ENCODE data around the gene SLC35D1. TPM values are rescaled to one million over a fixed set of nuclear protein-coding genes. Genes with fewer than 3 reads are reported as not detected.

The SLC35D1 gene
- total and polyA plus RNA-seq, 2 donors (not counting 1 experiment from before 2014, with no cell fraction given): 4.0 to 16.8 TPM

GRCh38 chr1:67009792-67010191 lies 44.2 kb downstream of the SLC35D1 start:
- H3K9me3 Mint-ChIP-seq (ENCODE audit: insufficient read depth): no peaks in the 10 kb centered on the region

GRCh38 chr1:67005068-67005467 lies 48.9 kb downstream of the SLC35D1 start:
- H3K36me3 ChIP-seq (replicated peaks in 1 of 2; ENCODE audit: control extremely low read depth in 1 of 2, control insufficient read depth in 1 of 2, extremely low read depth in 1 of 2, insufficient read depth in 2 of 2, low read length in 1 of 2): peaks cover 2 to 55% of the 10 kb centered on the region in 2 experiments
- ChIA-PET POLR2A (no interaction called here), CTCF (interaction anchor here (1.0 to 6.8 kb wide), 2 partner anchors 9 to 144 kb away, joined by 5 to 58 read pairs; no protein-coding TSS in a partner anchor)
- ATAC-seq (ENCODE audit: low read depth) (no peak), DNase-seq (no peak)
- H4K20me1 ChIP-seq (ENCODE audit: control insufficient read depth, insufficient read depth, low read length, poor library complexity, severe bottlenecking): no peaks in the 10 kb centered on the region
- WGBS (ENCODE audit: insufficient coverage): 86% methylated on average over 8 of the region's 8 CpGs
- Mint-ChIP-seq H3K27ac (no peak overlapping the region), H3K27me3 (no peaks in the 10 kb centered on the region), H3K4me3 (no peak overlapping the region), H3K4me1 (peaks cover 6% of the 10 kb centered on the region), H3K9me3 (ENCODE audit: insufficient read depth) (no peaks in the 10 kb centered on the region)
- intact Hi-C loops (cut with micrococcal nuclease): no loop called here
- no peak overlapping the region for H3K4me2 ChIP-seq (replicated peaks; ENCODE audit: low read depth, low read length, poor library complexity, severe bottlenecking)
- no peak for TF ChIP-seq CTCF (IDR thresholded peaks at IDR 0.05)
- TF ChIP-seq EZH2 (IDR thresholded peaks at IDR 0.05; ENCODE audit: borderline replicate concordance, insufficient read depth, low read depth, low read length, poor library complexity, severe bottlenecking): no peak
- no peak overlapping the region for H3K27ac ChIP-seq (ENCODE audit: low read length in 2 of 2)
- no peaks in the 10 kb centered on the region for H3K27me3 ChIP-seq (replicated peaks in 1 of 4; ENCODE audit: control extremely low read depth in 1 of 4, control insufficient read depth in 3 of 4, insufficient read depth in 4 of 4, low read length in 3 of 4)
- H3K9ac ChIP-seq (ENCODE audit: low read length): no peak overlapping the region
- H3K9me3 ChIP-seq (ENCODE audit: control extremely low read depth in 1 of 3, control insufficient read depth in 2 of 3, insufficient read depth in 1 of 3, low read length in 2 of 3): no peaks in the 10 kb centered on the region
- no peaks in the 10 kb centered on the region for H3K4me1 ChIP-seq (ENCODE audit: control insufficient read depth in 2 of 2, insufficient read depth in 2 of 2, low read length in 2 of 2)
- H3K4me3 ChIP-seq (ENCODE audit: control extremely low read depth in 1 of 5, extremely low read depth in 1 of 5, insufficient read depth in 1 of 5, low read depth in 2 of 5, low read length in 4 of 5): no peak overlapping the region
- no peaks in the 10 kb centered on the region for H3K79me2 ChIP-seq (ENCODE audit: control insufficient read depth, insufficient read depth, low read length)
- no peak overlapping the region for H2AFZ ChIP-seq (ENCODE audit: insufficient read depth, low read depth, low read length, poor library complexity, severe bottlenecking)

More at GRCh38 chr1:67009792-67010191, 44.2 kb downstream of the SLC35D1 start:
- ChIA-PET POLR2A (no interaction called here), CTCF (no interaction called here)
- ATAC-seq (ENCODE audit: low read depth) (no peak), DNase-seq (no peak)
- Histone ChIP-seq H3K36me3 (replicated peaks in 1 of 2; ENCODE audit: control extremely low read depth in 1 of 2, control insufficient read depth in 1 of 2, extremely low read depth in 1 of 2, insufficient read depth in 2 of 2, low read length in 1 of 2) (peaks cover 9 to 40% of the 10 kb centered on the region in 2 experiments), H3K27ac (ENCODE audit: low read length in 2 of 2) (no peak overlapping the region), H3K4me3 (ENCODE audit: control extremely low read depth in 1 of 5, extremely low read depth in 1 of 5, insufficient read depth in 1 of 5, low read depth in 2 of 5, low read length in 4 of 5) (no peak overlapping the region), H2AFZ (ENCODE audit: insufficient read depth, low read depth, low read length, poor library complexity, severe bottlenecking) (no peak overlapping the region), H3K9me3 (ENCODE audit: control extremely low read depth in 1 of 3, control insufficient read depth in 2 of 3, insufficient read depth in 1 of 3, low read length in 2 of 3) (no peaks in the 10 kb centered on the region), H3K79me2 (ENCODE audit: control insufficient read depth, insufficient read depth, low read length) (no peaks in the 10 kb centered on the region), H4K20me1 (ENCODE audit: control insufficient read depth, insufficient read depth, low read length, poor library complexity, severe bottlenecking) (no peaks in the 10 kb centered on the region), H3K9ac (ENCODE audit: low read length) (no peak overlapping the region), H3K4me1 (ENCODE audit: control insufficient read depth in 2 of 2, insufficient read depth in 2 of 2, low read length in 2 of 2) (no peaks in the 10 kb centered on the region), H3K27me3 (replicated peaks in 1 of 4; ENCODE audit: control extremely low read depth in 1 of 4, control insufficient read depth in 3 of 4, insufficient read depth in 4 of 4, low read length in 3 of 4) (no peaks in the 10 kb centered on the region), H3K4me2 (replicated peaks; ENCODE audit: low read depth, low read length, poor library complexity, severe bottlenecking) (no peak overlapping the region)
- no peak overlapping the region for H3K4me3 Mint-ChIP-seq
- no peak overlapping the region for H3K27ac Mint-ChIP-seq
- intact Hi-C loops (cut with micrococcal nuclease): no loop called here
- no peaks in the 10 kb centered on the region for H3K4me1 Mint-ChIP-seq
- no peak for TF ChIP-seq CTCF (IDR thresholded peaks at IDR 0.05)
- TF ChIP-seq EZH2 (IDR thresholded peaks at IDR 0.05; ENCODE audit: borderline replicate concordance, insufficient read depth, low read depth, low read length, poor library complexity, severe bottlenecking): no peak
- WGBS (ENCODE audit: insufficient coverage): no CpG with 5 or more reads among the region's 3 CpGs
- H3K27me3 Mint-ChIP-seq: no peaks in the 10 kb centered on the region
